SU-DHL-6 (cell line): ENCODE data around the gene IL4R.

Experiments
- H2AFZ ChIP-seq: fragments of 200-600 bp; sonication (generic); 2 replicates; pipeline ENCODE4 v1.6.1; 2014; ENCODE audit warnings: low read depth, mild to moderate bottlenecking, moderate library complexity, mixed read lengths, antibody characterized with exemption, low read length; ENCODE audit not compliant: severe bottlenecking
- H3F3A ChIP-seq: fragments of 200-600 bp; shearing (Covaris generic); 2 replicates; pipeline ENCODE4 v1.6.0; 2016; ENCODE audit warnings: antibody characterized with exemption, mild to moderate bottlenecking; ENCODE audit not compliant: insufficient read depth
- H3K27ac ChIP-seq: fragments of 200-600 bp; sonication (generic); 2 replicates; pipeline ENCODE4 v1.5.1; 2016; ENCODE audit warnings: low read depth, mild to moderate bottlenecking, low read length, moderate library complexity, mixed read lengths
- H3K27me3 ChIP-seq: fragments of 200-600 bp; sonication (generic), shearing (Covaris generic); 2 replicates; pipeline ENCODE4 v1.6.0; 2014; ENCODE audit warnings: mild to moderate bottlenecking, low read length
- H3K36me3 ChIP-seq: fragments of 200-600 bp; sonication (generic); 2 replicates; pipeline ENCODE4 v1.6.1; 2014; ENCODE audit warnings: mild to moderate bottlenecking, low read length, mixed read lengths
- H3K4me2 ChIP-seq: fragments of 300-600, 200-600 bp; shearing (Covaris generic), sonication (generic); 2 replicates; pipeline ENCODE4 v1.6.0; 2014; ENCODE audit warnings: low read length, low read depth, mild to moderate bottlenecking; ENCODE audit not compliant: poor library complexity, severe bottlenecking
- H3K4me3 ChIP-seq: fragments of 200-600 bp; sonication (generic); 2 replicates; pipeline ENCODE4 v1.5.1; 2014; ENCODE audit warnings: antibody characterized with exemption, low read length, mild to moderate bottlenecking, mixed read lengths; ENCODE audit not compliant: insufficient read depth, poor library complexity, severe bottlenecking
- H3K79me2 ChIP-seq: fragments of 200-600 bp; sonication (generic); 2 replicates; pipeline ENCODE4 v1.6.1; 2014; ENCODE audit warnings: mild to moderate bottlenecking, low read length, moderate library complexity; ENCODE audit not compliant: insufficient read depth
- H3K9ac ChIP-seq: fragments of 200-600 bp; sonication (generic); 2 replicates; pipeline ENCODE4 v1.7.0; 2014; ENCODE audit warnings: mild to moderate bottlenecking, low read length
- H3K9me2 ChIP-seq: fragments of 200-600 bp; sonication (generic); replicated peaks from 2 replicates; pipeline ENCODE4 v1.6.1; 2014; ENCODE audit warnings: low read length; ENCODE audit not compliant: insufficient read depth
- H3K9me3 ChIP-seq: fragments of 200-600 bp; sonication (generic); 2 replicates; pipeline ENCODE4 v1.6.1; 2014; ENCODE audit warnings: low read length, mixed read lengths; ENCODE audit not compliant: insufficient read depth
- H4K20me1 ChIP-seq: fragments of 200-600 bp; sonication (generic); 2 replicates; pipeline ENCODE4 v1.6.1; 2014; ENCODE audit warnings: low read depth, mild to moderate bottlenecking, antibody characterized with exemption, low read length, moderate library complexity, mixed read lengths
- CTCF ChIP-seq: fragments of 200-600 bp; sonication (generic); IDR thresholded peaks from one replicate; pipeline ENCODE4 v1.5.1; 2017; ENCODE audit warnings: antibody characterized with exemption, mild to moderate bottlenecking, low read length, moderate library complexity; ENCODE audit not compliant: insufficient read depth, poor library complexity, severe bottlenecking
- EZH2phosphoT487 ChIP-seq: fragments of 200-600 bp; sonication (generic), shearing (Covaris generic); conservative IDR thresholded peaks from 2 replicates; pipeline ENCODE4 v1.6.1; 2018; ENCODE audit warnings: mild to moderate bottlenecking, antibody characterized with exemption, low read length, moderate library complexity, mixed read lengths

IL4R gene

GRCh38 chr16:27335349-27336053 is 21.7 kb downstream of the IL4R start:
- no peak overlapping the region for H3K27ac ChIP-seq
- peaks cover 94% of the 10 kb centered on the region for H3K79me2 ChIP-seq
- H3K9me3 ChIP-seq: no peaks in the 10 kb centered on the region
- no peaks in the 10 kb centered on the region for H3F3A ChIP-seq
- no peaks in the 10 kb centered on the region for H3K9me2 ChIP-seq
- no peak overlapping the region for H3K9ac ChIP-seq
- H2AFZ ChIP-seq: no peak overlapping the region
- peaks cover 48% of the 10 kb centered on the region; the same call in 1 of the 2 replicates for H3K36me3 ChIP-seq
- TF ChIP-seq EZH2phosphoT487: no peak
- no peak for TF ChIP-seq CTCF
- H3K4me2 ChIP-seq: no peak overlapping the region
- H3K4me3 ChIP-seq: no peak overlapping the region
- H4K20me1 ChIP-seq: peaks cover 33% of the 10 kb centered on the region
- H3K27me3 ChIP-seq: no peaks in the 10 kb centered on the region

- H3F3A ChIP-seq: no peaks in the 10 kb centered on the region
- H3K9me2 ChIP-seq: no peaks in the 10 kb centered on the region
- no peak overlapping the region for H2AFZ ChIP-seq
- peaks cover 23% of the 10 kb centered on the region for H4K20me1 ChIP-seq
- H3K9ac ChIP-seq: no peak overlapping the region
- H3K4me3 ChIP-seq: no peak overlapping the region
- no peak overlapping the region for H3K27ac ChIP-seq
- H3K27me3 ChIP-seq: no peaks in the 10 kb centered on the region
- no peak overlapping the region for H3K4me2 ChIP-seq
- H3K79me2 ChIP-seq: peaks cover 85% of the 10 kb centered on the region
- H3K9me3 ChIP-seq: no peaks in the 10 kb centered on the region
- H3K36me3 ChIP-seq: peaks cover 47% of the 10 kb centered on the region; the same call in 1 of the 2 replicates
- no peak for TF ChIP-seq CTCF
- TF ChIP-seq EZH2phosphoT487: no peak
These were observed 23.2 kb downstream of the IL4R start for GRCh38 chr16:27337024-27337423.

GRCh38 chr16:27339180-27339579 is 25.4 kb downstream of the IL4R start:
- TF ChIP-seq CTCF (no peak), EZH2phosphoT487 (no peak)
- H3F3A ChIP-seq: no peaks in the 10 kb centered on the region
- no peaks in the 10 kb centered on the region for H3K9me2 ChIP-seq
- no peak overlapping the region for H3K27ac ChIP-seq
- peaks cover 34% of the 10 kb centered on the region; the same call in 1 of the 2 replicates for H3K36me3 ChIP-seq
- peaks cover 64% of the 10 kb centered on the region for H3K79me2 ChIP-seq
- no peak overlapping the region for H3K9ac ChIP-seq
- no peak overlapping the region for H3K4me2 ChIP-seq
- H3K27me3 ChIP-seq: no peaks in the 10 kb centered on the region
- H4K20me1 ChIP-seq: peaks cover 15% of the 10 kb centered on the region
- no peak overlapping the region for H2AFZ ChIP-seq
- H3K4me3 ChIP-seq: no peak overlapping the region
- no peaks in the 10 kb centered on the region for H3K9me3 ChIP-seq
